Tibial nerve (tissue), 4 donors: ENCODE data around the gene KRT85.

ENCODE experiments used
- EP300 ChIP-seq, 2 donors: sonication (generic); formaldehyde crosslinking; IDR thresholded peaks; one replicate each; pipeline ENCODE4 v1.6.1; 2017; ENCODE audit warnings: antibody characterized with exemption in 2 of 2, mild to moderate bottlenecking in 1 of 2
- POLR2A ChIP-seq, 2 donors: fragments of 450-650 bp; IDR thresholded peaks; one replicate each; pipeline ENCODE4 v1.6.1; 2017; ENCODE audit warnings: antibody characterized with exemption in 2 of 2, mild to moderate bottlenecking in 2 of 2, moderate library complexity in 2 of 2
- TF ChIP-seq, protein P1 (sequence below), 5 experiments: fragments of 200-600 bp in 3 of 5; fragments of 450-650 bp in 2 of 5; sonication (generic) in 3 of 5; IDR thresholded peaks; one replicate each; pipeline ENCODE4 v1.5.1; 2016 to 2019; ENCODE audit warnings: antibody characterized with exemption in 5 of 5, mild to moderate bottlenecking in 3 of 5, moderate library complexity in 2 of 5

DNA sequence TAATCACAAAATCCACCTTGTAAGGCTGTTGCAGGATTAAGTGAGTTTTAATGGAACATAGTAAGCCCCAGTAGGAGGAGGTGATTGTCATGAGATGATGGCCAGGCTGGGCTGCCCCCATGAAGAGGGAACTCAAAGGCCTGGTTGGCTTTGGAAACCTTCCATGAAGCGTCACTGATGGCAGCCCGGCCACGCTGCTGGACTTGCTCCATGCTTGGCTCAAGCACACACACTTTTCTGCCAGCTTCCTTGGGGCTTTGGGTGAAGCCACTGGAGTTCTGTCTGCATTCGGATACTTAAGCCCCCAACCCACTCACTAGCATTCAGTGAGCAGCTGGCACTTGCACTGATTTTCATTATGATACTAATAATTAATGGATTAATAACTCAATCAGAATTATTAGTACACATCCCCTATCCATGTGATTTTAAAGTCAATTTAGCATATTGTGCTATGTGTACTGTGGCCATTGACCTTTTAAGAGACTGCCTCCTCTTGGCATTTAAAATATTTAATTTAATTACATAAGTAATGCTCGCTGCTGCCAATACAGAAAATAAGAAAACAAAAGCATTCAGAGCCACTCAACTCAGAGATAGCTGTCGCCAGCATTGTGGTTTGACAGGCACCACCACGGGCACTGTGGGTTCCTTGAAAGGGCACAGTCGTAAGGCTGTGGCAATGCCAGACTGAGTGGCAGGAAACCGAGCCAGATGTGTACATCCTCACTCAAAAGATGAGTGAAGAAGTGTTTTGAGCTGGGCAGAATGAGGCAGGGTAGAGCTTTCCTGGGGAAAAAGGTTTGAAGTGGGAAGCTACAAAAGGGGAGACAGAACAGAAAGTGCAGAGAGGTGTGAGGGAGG, 15.9 kb downstream of the KRT85 start:
- no peak for TF ChIP-seq POLR2A (IDR thresholded peaks at IDR 0.05)
- TF ChIP-seq, protein P1, sequence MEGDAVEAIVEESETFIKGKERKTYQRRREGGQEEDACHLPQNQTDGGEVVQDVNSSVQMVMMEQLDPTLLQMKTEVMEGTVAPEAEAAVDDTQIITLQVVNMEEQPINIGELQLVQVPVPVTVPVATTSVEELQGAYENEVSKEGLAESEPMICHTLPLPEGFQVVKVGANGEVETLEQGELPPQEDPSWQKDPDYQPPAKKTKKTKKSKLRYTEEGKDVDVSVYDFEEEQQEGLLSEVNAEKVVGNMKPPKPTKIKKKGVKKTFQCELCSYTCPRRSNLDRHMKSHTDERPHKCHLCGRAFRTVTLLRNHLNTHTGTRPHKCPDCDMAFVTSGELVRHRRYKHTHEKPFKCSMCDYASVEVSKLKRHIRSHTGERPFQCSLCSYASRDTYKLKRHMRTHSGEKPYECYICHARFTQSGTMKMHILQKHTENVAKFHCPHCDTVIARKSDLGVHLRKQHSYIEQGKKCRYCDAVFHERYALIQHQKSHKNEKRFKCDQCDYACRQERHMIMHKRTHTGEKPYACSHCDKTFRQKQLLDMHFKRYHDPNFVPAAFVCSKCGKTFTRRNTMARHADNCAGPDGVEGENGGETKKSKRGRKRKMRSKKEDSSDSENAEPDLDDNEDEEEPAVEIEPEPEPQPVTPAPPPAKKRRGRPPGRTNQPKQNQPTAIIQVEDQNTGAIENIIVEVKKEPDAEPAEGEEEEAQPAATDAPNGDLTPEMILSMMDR (IDR thresholded peaks at IDR 0.05): no peak
- TF ChIP-seq EP300 (IDR thresholded peaks at IDR 0.05): no peak
